ENCODE measurements around the gene C11orf68.

The C11orf68 gene

DNA sequence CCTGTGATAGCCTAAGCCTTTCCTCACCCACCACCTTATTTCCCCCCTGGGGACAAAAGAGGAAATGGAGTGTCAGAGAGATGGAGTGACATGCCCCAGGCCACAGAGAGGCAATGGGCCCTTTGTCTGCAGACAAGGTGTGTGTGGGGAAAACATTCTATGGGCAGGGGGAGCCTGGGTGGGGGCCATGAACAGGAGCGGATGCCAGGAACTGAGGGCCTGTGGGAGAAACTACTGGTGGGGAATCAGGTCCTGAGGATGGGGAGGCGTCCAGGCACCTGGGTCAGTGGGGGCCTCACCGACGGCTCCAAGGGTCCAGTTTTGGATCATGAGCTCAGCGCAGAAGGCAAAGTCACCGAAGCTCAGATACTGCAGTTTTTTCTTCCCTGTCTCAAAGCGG, 33.6 kb downstream of the C11orf68 start:
- no peak overlapping the region for H3K4me3 ChIP-seq (ENCODE audit: low read depth, low read length)
- TF ChIP-seq, protein P1, sequence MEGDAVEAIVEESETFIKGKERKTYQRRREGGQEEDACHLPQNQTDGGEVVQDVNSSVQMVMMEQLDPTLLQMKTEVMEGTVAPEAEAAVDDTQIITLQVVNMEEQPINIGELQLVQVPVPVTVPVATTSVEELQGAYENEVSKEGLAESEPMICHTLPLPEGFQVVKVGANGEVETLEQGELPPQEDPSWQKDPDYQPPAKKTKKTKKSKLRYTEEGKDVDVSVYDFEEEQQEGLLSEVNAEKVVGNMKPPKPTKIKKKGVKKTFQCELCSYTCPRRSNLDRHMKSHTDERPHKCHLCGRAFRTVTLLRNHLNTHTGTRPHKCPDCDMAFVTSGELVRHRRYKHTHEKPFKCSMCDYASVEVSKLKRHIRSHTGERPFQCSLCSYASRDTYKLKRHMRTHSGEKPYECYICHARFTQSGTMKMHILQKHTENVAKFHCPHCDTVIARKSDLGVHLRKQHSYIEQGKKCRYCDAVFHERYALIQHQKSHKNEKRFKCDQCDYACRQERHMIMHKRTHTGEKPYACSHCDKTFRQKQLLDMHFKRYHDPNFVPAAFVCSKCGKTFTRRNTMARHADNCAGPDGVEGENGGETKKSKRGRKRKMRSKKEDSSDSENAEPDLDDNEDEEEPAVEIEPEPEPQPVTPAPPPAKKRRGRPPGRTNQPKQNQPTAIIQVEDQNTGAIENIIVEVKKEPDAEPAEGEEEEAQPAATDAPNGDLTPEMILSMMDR (IDR thresholded peaks at IDR 0.05; ENCODE audit: low read depth, low read length, missing control alignments), result no peak
- no peak for DNase-seq (ENCODE audit: low read depth)

DNA sequence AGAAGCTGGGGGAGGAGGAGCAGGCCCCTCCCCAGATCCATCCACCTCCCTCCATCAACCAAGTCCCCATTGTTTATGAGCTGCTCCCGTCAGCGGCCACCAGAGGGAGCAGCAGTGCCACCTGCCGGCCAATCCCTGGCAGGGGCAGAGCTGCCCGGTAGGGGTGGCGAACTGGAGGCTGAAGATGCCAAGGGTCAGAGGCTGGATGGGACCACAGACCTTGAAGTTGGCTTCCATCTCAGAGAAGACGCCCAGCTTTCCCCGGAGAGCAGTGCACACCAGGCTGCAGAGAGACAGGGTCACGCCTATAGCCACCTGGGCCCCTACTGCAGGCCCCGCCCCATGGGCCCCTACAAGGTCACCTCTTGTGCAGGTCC, 34.2 kb downstream of the C11orf68 start:
- H3K4me3 ChIP-seq (ENCODE audit: low read depth, low read length), result no peak overlapping the region
- TF ChIP-seq, protein P1 (IDR thresholded peaks at IDR 0.05; ENCODE audit: low read depth, low read length, missing control alignments), result peak; percentile 100
- no peak for DNase-seq (ENCODE audit: low read depth)

DNA sequence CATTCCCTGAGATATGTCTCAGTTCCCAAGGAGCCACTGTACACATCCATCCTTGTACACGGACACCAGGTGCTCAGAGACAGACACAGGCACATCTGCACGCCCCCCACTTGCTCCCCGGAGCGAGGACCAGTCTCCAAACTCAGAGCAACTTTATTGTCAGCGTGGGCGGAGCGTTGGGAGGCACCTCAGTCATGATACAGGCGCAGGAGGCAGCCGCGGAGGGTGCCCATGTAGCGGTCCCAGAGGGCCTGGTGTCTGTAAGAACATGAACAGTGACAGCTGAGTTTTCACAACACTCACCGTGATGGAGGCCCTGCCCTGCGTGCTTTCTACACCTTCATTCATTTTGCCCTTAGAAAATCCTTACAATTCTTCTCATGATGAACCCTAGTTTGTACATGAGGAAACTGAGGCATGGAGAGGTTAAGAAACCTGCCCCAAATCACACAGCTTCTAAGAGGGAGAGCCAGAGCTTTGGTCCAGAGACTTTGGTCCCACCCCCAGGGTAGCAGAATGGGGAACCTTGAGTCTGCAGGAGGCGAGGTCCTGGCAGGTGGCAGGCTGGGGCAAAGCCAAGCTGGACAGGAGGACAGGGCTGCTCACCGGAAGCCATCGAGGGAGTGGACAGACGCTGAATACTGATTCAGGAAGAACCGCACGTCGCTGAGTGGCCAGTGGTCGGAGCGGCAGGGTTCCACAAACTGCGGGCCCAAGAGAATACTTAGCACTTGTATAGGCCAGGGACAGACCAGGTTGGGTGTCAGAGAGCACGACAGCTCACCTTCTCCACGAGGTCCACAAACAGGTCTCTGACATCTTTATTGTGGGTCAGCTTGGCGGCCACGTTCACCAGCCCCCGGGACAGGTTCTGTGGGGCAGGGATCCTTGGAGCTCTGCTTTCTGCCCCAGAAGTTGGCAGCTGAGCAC, 34.8 kb downstream of the C11orf68 start:
- TF ChIP-seq, protein P1 (IDR thresholded peaks at IDR 0.05; ENCODE audit: low read depth, low read length, missing control alignments), result no peak
- no peak for DNase-seq (ENCODE audit: low read depth)
- no peak overlapping the region for H3K4me3 ChIP-seq (ENCODE audit: low read depth, low read length)

GRCh38 chr11:65883058-65883761, 35.7 kb downstream of the C11orf68 start:
- no peak overlapping the region for H3K4me3 ChIP-seq (ENCODE audit: low read depth, low read length)
- TF ChIP-seq, protein P1 (IDR thresholded peaks at IDR 0.05; ENCODE audit: low read depth, low read length, missing control alignments), result no peak
- DNase-seq (ENCODE audit: low read depth), result no peak

- TF ChIP-seq, protein P1 (IDR thresholded peaks at IDR 0.05; ENCODE audit: low read depth, low read length, missing control alignments), result no peak
Observed at GRCh38 chr11:65882120-65883057, 36.5 kb downstream of the C11orf68 start.

GRCh38 chr11:65880844-65881421, 37.9 kb downstream of the C11orf68 start:
- DNase-seq (ENCODE audit: low read depth), result no peak
- TF ChIP-seq, protein P1 (IDR thresholded peaks at IDR 0.05; ENCODE audit: low read depth, low read length, missing control alignments), result no peak

More at GRCh38 chr11:65882120-65883057, 36.5 kb downstream of the C11orf68 start:
- no peak for DNase-seq (ENCODE audit: low read depth)
- no peak overlapping the region for H3K4me3 ChIP-seq (ENCODE audit: low read depth, low read length)

More at GRCh38 chr11:65880844-65881421, 37.9 kb downstream of the C11orf68 start:
- H3K4me3 ChIP-seq (ENCODE audit: low read depth, low read length), result no peak overlapping the region
